Measurements from ENCODE around the gene VPREB3. TPM values are rescaled to one million over a fixed set of nuclear protein-coding genes. Genes with fewer than 3 reads are reported as not detected.
A peak's percentile ranks its signal among the peaks of the same experiment; 100 is the strongest.

Gene VPREB3
- total RNA-seq, 1 donor from 2014 or later, result not detected

DNA sequence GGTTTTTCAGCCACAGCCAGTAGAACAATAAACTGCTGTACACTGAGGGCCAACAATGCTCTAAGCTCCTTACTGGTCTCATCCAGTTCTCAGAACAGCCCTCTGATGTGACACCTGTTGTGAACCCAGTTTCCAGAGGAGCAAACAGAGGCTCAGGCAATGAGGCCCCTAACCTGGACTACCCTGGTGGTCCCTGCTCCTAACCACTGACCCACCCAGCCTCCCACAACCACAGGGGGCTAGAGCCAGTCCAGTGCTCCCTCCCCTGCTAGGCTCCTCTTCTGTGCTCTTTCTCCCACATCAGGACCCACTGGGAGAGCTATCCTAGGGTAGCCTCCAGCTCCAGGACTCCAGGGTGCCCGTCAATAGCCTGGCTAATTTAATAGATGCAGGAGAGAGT is 28.5 kb upstream of the VPREB3 start:
- no peak for DNase-seq (ENCODE audit: low spot score)

DNA sequence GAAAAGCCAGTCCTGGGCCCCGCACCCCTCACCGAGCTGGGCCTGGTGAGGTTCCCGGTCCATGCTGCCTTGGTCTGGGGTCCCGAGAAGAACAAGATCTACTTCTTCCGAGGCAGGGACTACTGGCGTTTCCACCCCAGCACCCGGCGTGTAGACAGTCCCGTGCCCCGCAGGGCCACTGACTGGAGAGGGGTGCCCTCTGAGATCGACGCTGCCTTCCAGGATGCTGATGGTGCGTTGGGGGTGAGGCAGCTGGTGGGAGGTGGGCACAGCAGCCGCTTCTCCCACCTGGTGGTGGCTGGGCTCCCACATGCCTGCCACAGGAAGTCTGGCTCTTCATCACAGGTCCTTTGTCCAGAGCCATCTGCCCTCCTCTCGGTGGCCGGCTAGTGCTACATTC is 28.0 kb upstream of the VPREB3 start:
- no peak for DNase-seq (ENCODE audit: low spot score)

DNA sequence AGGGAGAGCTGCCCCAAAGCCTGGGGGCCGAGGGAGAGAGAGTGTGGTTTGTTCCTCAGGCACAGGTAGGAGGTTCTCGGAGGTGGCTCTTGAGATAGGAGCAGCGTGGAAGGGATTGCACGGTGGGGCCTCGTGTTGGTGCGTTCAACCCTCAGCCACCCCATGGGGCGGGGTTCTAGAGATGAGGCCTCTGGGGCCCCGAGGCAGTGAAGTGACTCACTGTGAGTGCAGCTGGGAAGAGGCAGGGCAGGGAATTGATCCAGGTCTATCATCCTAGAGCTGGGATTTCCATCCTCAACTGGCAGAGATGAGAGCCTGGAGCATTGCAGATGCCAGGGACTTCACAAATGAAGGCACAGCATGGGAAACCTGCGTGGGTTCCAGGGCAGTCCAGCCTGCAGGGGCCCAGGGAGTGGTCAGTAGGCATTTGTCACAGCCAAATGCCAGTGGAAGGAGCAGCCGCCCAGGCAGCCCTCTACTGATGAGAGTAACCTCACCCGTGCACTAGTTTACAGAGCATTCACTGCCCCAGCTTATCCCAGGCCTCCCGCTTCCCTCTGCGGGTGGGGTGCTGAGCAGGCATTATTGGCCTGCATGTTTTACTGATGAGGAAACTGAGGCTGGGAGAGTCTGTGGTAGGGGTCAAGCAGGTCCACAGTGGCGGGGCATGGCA is 27.4 kb upstream of the VPREB3 start:
- DNase-seq (ENCODE audit: low spot score), result no peak

DNA sequence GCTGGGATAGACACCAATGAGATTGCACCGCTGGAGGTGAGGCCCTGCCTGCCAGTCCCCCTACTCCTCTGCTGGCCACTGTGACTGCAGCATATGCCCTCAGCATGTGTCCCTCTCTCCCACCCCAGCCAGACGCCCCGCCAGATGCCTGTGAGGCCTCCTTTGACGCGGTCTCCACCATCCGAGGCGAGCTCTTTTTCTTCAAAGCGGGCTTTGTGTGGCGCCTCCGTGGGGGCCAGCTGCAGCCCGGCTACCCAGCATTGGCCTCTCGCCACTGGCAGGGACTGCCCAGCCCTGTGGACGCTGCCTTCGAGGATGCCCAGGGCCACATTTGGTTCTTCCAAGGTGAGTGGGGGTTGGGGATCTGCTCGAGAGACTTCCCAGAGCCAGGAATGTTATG is 26.8 kb upstream of the VPREB3 start:
- no peak for DNase-seq (ENCODE audit: low spot score)

DNA sequence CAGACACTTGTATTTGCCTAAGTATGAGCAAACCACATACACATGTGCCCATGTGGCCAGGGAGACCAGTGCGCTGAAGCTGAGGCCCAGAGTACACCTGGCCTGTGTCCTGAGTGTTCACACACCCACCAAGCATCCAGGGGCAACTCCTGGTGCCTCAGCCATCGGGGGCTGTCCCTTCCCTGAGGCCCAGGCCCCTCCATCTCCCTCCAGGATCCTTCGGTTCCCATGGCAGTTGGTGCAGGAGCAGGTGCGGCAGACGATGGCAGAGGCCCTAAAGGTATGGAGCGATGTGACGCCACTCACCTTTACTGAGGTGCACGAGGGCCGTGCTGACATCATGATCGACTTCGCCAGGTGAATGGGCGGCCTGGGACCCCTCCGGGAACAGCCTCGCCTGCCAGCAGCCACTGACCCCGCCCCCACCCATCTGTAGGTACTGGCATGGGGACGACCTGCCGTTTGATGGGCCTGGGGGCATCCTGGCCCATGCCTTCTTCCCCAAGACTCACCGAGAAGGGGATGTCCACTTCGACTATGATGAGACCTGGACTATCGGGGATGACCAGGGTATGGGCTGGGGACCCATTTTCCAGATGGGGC is 26.0 kb upstream of the VPREB3 start:
- no peak for DNase-seq (ENCODE audit: low spot score)

DNA sequence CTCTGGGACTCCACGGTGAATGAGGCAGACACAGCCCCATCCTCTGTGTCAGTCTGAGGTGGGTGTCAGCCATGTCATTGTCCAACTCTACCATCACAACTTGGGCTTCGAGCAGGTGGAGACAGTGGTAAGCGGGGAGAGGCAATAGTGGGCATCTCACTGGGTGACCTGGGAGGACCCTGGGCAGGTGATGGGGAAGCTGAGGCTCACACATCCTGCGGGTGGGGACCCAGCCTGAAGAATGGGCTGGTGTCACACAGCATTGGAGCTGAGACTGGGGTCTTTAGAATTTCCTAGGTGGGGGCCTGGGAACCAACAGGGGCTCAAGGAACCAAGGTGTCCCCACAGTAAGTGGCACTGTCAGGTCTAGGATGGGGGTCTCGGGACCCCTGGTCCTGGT is 25.5 kb upstream of the VPREB3 start:
- DNase-seq (ENCODE audit: low spot score), result no peak

DNA sequence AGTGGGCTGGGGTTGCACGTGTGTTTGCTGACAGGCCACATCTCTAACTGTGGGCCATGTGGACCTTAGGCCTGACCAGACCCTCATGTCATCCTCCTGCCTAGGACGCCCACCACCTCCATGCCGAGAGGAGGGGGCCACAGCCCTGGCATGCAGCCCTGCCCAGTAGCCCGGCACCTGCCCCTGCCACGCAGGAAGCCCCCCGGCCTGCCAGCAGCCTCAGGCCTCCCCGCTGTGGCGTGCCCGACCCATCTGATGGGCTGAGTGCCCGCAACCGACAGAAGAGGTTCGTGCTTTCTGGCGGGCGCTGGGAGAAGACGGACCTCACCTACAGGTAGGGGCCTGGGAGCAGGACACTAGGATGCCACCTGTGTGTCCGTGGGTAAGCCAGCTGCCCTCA is 24.9 kb upstream of the VPREB3 start:
- no peak for DNase-seq (ENCODE audit: low spot score)

DNA sequence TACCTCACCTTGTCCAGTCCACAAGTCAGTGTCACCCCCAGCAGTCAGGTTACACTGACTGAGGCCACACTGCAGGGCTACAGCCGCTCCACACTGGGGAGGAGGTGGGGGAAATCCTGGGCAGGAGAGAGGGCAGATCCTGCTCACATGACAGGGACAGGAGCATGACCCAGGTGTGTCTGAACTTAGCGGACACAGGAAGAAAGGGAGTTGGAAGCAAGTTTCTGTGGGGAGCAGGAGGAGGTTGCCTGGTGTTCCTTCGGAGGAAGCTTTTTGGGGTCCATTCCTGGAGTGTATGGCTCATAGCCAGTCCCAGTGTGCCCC is 24.3 kb upstream of the VPREB3 start:
- no peak for DNase-seq (ENCODE audit: low spot score)

DNA sequence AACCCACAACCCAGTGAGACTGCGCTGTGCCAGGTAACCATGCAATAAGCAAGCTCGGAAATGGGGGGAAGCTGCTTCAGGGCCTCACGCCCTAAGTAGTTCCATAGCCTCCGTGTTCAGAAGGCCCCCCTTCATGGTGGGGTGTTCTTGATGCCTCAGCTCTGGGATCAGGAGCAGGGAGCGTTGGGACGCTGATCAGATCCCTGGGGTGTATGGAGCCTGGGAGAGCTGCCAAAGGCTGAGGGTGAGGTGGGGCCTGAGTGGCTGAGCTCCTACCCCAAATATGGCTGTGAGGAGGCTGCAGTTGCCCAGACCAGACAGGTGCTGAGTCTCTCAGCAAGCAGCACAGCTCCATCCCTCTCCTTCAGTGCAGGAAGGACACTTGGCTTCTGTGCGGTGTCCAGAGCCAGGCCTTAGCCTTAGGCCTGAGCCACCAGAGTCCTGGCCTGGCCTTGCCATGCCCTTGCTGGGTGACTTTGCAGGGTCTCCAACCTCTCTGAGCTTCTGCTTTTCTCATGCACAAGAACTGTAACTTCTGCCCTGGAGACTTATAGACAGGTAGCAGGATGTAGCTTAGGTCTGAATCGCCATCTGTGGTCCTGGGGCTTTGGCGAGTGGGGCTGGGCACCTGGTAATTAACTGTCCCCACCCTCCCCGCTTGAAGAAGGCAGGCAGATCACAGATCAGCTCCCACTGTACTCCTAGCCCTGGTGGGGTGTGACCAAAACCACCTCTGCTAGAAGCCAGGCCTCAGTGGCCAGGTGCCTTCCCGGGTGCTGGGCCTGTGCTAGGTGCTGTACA is 23.8 kb upstream of the VPREB3 start:
- DNase-seq (ENCODE audit: low spot score), result no peak

DNA sequence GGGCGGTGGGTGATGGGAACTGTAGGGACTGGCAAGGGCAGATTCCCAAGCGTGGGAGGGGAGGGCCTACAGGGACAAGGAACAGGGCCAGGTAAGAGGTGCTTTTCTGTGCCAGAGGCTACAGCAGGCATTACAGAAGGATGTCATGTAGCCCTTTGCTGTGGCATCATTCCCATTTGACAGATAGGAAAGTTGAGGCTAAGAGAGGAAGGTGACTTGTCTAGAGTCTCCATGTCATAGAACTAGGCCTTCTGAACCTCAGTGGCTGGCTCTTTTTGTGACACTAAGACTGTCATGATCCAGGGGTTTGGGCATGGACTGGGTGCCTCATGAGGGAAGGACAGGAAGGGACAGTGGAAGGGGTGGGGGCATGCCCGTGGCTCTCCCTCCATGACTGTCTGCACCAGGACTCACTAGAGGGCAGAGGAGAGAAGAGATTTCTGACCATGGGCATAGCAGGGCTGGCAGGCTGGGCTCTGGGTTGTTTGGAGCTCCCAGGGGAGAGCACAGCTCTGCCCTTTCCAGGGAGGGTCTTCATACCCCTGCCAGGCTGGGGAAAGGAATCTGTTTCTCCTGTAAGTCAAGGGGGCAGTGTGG is 21.7 kb upstream of the VPREB3 start:
- DNase-seq (ENCODE audit: low spot score), result no peak

DNA sequence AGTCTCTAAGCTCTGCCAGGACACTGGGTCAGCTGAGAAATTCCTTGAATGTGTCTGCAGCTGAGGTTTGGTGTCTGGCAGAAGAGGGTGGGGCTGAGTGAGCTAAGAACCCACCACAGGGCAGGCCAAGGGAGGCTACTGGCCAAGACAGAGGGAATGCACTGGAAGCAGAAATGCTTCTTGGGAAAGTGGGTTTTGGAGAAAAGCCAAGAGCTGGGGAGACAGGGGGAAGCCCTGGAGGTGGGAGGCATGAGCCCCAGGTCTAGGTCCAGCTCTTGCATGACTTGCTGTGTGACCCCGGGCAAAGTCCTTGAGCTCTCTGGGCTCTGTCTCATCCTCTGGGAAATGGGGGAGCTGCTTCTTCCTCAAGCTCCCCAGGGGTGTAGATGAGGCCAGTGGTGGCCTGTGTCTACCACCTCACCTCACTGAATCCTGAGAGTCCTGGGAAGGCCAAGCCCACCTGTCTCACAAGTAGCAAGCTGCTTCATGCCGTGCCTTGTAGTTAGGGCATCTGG is 20.8 kb upstream of the VPREB3 start:
- DNase-seq (ENCODE audit: low spot score), result no peak

DNA sequence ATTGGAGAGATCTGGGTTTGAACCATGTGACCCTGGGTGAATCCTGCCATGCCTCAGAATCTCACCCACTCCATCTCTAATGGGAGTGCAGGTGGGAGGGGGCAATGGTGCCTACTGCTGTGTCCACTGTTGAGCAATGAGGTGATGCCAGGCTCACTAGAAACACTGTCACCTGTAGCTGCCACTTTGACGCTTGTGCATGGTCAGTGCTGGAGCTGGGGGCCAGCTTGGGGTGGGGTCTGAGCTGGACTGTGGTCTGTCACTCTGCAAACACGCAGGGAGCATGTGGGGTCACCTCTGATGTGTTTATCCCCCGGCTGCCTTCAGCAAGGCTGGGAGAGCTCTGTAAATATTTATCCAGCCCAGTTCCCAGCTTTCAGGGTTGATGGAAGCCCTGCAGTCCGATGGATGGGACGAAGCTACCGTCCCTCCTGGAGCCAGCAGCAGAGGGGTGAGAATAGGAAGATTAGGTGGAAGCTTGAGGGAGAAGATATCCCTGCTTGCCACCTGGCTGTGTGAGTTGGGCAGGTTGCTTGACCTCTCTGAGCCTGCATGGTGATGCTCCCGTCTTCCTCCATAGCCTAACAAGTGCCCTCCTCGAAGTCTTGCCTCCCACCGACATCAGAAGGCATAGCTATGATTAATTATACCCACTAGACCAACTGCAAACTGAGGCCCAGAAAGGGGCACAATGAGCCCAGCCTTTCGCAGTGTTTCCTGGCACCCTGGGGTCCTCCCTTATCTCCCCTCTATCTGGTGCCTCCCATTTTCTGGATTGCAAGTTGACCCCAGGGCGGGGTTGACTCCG is 20.1 kb upstream of the VPREB3 start:
- DNase-seq (ENCODE audit: low spot score), result no peak

DNA sequence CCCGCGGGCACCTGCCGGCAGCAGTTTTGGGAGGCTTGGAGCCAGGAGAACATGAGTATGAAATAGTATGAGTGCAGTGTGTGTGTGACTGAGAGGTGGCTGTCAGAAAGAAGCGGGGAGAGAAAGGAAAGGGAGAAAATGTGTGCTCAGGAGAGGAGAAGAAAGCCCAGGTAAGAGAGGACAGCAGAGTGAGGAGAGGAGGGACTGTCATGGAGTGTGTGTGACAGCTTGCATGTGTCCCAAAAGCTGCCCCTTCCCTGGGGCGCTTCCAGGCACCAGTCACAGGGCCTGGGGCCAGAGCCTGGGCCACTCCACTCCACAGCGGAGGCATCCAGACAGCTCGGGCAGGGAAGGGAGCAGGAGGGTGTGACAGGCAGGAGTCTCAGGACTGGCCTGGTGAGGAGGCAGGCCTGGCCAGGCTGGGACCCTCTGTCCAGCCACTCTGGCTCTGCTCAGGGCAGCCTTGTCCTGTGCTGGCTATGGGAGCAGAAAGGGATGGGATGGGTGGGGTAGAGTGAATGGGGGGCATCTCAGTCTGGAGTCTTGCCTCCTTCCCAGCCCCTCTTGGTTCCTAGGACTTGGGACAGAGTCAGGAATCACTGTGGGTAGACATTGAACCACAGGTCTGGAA is 19.4 kb upstream of the VPREB3 start:
- DNase-seq (ENCODE audit: low spot score), result no peak

DNA sequence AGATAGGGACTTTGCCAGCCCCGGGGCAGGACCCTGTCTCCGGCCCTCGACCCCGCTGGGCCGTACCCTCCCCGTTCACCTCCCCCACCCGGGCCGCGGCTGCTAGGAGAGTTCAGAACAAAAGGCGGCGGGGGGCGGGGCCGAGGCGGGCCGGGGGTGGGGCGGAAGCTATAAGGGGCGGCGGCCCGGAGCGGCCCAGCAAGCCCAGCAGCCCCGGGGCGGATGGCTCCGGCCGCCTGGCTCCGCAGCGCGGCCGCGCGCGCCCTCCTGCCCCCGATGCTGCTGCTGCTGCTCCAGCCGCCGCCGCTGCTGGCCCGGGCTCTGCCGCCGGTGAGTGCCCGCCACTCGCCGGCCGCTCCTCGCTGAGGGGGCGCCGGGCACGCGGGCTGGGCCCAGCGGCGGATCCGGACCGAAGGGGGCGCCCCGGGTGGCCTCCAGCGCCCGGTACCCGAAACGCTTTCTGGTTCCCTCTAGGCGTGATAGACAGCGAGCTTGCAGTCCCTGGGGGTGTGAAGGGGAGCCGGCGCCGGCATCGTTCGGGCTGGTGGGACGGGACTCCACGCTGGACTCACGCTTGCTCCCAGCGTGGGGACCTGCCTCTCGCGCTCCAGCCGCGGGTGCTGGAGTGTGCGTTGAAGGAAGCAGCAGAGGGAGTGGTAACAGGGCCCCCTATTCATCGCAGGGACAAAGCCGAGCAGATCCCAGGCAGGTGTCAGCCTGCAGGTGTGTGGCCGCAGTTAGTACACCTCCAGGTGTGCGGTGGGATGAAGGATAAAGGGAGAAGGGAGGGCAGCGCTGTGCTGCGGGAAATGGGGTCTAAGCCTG is 18.6 kb upstream of the VPREB3 start, which contains the start of gene MMP11:
Gene MMP11 (plus strand): TSS at position 201 of the 825 bp plus-strand sequence. CDS start 22 bp downstream, at position 223.
- DNase-seq (ENCODE audit: low spot score), result no peak

DNA sequence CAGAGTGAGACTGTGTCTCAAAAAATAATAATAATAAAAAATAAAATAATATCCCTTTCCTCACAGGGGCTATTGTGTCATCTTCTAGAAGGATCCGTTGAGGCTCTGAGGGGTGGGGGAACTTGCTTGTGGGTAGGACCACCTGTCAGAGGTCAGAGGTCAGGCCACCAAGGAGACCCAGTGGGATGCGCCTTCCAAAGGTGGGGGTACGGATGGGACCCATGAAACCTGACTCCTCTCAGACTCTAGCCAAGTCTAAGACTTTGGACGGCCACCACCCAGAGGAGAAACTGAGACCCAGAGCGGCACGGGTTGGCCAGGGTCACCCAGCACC is 18.1 kb upstream of the VPREB3 start:
- no peak for DNase-seq (ENCODE audit: low spot score)

DNA sequence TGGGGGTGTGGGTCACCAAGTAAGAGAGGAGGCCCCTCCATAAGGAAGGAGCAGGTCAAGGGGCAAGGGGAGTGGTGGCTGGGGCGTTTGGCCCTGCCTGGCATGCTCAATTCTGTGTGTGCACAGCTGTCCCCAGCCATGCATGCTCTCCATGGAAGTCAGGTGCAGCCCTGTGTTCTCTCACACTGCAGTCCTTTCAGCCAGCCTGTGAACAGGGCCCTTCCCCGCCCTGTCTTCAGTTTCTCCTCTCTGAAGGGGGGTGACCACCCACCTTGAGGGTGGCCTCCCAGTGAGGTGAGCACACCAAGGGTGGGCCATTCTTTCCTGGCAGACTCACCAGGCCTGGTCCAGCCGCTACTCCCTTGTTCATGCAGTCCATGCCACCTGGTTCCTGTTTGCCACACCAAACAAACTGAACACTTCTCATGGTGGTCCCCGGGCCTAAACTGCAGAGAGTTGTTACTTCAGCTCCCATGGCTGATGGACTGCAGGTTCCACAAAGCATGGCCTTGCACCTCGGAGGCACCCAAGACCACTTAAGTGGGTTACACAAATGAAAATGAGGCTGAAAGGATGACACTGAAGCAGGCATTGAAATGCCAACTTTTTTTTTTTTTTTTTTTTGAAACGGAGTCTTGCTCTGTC is 15.2 kb upstream of the VPREB3 start:
- DNase-seq (ENCODE audit: low spot score), result no peak

DNA sequence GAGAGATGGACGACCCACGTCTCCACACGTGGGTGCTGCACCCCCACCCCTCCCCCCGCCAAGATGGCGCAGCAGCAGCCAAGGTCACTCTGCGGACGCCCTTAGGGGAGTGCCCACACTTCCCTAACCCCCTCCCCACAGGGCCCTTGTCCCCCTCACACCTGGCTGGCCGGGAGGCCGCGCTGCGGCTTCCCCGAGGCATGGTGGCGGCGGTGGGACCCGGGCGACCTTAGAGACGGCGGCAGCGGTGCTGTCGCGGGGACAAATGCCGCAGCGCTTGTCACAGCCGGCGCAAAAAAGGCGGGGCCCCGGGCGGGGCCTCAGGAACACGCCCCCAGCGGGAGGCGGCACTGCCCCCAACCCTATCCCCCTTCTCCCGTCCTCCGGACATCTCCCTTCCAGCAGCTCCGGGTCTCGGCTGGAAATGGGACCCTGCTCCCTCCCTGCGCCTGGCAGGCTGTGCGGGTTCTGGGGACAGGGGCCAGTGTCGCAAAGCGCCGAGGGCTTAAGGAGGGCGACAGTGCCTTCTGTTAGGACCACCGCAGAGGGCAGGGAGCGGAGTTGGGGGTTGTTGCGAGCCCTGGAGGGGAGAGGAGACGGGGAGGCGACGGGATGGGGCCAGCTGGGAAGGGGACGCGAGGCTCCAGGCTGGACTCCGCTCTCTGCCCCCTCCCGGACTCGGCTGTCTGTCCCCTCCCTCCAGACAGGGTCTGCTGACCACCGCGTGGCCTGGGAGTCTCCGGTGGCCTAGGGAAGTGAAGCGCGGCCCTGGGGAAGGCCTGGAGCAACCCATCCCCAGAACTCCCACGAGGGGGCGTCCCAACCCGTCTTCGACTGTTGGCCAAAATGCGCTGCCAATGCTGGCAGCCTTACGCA is 13.7 kb upstream of the VPREB3 start, which contains the start of gene CHCHD10:
Gene CHCHD10 (minus strand): TSS at position 300 of the 876 bp plus-strand sequence. CDS start 98 bp downstream, at position 202.
- peak; percentile 91 for DNase-seq (ENCODE audit: low spot score)

DNA sequence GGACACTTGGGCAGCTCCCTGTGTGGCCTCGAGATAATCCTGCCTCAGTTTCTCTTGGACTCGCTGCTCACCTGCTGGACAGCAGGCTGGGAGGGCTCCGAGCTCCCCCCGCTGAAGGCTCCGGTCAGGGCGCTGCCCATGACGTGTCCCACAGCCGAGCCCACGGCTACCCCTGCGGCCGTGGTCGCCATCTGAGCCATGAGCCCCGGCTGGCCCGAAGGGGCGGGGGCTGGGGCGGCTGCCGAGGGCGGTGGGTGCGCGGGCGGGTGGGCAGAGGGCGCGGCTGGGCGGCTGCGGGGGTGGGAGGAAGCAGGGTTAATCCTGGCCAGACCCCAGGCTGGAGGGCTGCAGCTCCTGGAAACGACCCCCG is 13.1 kb upstream of the VPREB3 start:
- no peak for DNase-seq (ENCODE audit: low spot score)

All from ureter (tissue), 1 donor.